Tibial nerve (tissue), 4 donors: ENCODE measurements around the gene SFXN5.

Experiments
- CTCF ChIP-seq, 5 experiments: fragments of 200-600 bp in 3 of 5; fragments of 450-650 bp in 2 of 5; sonication (generic) in 3 of 5; IDR thresholded peaks; one replicate each; pipeline ENCODE4 v1.5.1; 2016 to 2019; ENCODE audit warnings: antibody characterized with exemption in 5 of 5, mild to moderate bottlenecking in 3 of 5, moderate library complexity in 2 of 5
- EP300 ChIP-seq, 2 donors: sonication (generic); formaldehyde crosslinking; IDR thresholded peaks; one replicate each; pipeline ENCODE4 v1.6.1; 2017; ENCODE audit warnings: antibody characterized with exemption in 2 of 2, mild to moderate bottlenecking in 1 of 2
- POLR2A ChIP-seq, 2 donors: fragments of 450-650 bp; IDR thresholded peaks; one replicate each; pipeline ENCODE4 v1.6.1; 2017; ENCODE audit warnings: antibody characterized with exemption in 2 of 2, mild to moderate bottlenecking in 2 of 2, moderate library complexity in 2 of 2

DNA sequence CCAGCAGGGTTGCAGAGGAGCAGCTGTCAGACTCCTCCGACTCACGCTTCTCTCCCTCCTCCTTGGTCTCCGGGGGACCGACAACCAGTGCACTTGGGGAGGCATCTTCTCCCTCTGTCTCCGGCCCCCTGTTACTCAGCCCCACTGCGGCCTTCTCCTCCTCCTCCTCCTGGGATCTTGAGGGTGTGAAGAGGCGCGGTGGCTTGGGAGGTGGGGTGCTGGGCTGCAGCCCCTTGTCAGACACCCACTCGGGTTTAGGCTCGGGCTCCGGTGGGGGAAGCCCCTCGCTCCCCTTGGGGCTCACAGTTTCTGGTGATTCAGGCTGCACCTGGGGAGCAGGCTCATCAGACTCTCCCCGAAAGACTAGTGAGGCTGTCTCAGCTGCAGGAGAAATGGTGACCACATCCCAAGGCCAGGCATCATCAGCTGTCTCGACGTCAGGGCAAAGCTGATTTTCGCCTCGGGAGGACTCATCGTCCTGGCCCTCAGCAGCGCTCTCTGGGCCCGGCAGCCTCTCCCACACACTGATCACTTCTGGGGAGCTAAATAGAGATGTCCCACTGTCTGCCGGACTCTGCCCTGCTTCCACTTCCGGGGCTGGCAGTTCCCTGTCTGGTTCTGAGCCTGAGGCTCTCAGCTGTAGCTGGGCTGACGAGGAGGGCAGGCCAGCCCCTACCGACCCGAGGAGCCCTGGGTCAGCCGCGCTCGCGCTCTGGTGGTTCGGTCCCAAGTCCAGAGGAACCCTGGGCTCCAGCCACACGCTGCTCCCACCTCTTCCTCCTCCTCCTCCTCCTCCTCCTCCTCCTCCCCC, 9.0 kb upstream of the SFXN5 start:
- no peak for TF ChIP-seq POLR2A (IDR thresholded peaks at IDR 0.05)
- TF ChIP-seq CTCF (IDR thresholded peaks at IDR 0.05) = no peak
- no peak for TF ChIP-seq EP300 (IDR thresholded peaks at IDR 0.05)
